HepG2 (cell line): Measurements from ENCODE around the gene DNAJA2. TPM values are rescaled to one million over a fixed set of nuclear protein-coding genes. Genes with fewer than 3 reads are reported as not detected.

ENCODE experiments used
- ATAC-seq: fragments of 200-7000 bp; cut with Tn5 transposase; 3 replicates; pipeline ENCODE4 v1.9.1; 2020; ENCODE audit warnings: mild to moderate bottlenecking, moderate library complexity
- BruUV-seq: library from RNA; stranded (reverse); fragments of 400-500 nt; replicated peaks from 2 replicates; lab custom pipeline; 2021; lab: Mats Ljungman, UMichigan
- CTCF ChIA-PET: fragments of 300-600 bp; formaldehyde crosslinking; extraction: SDS; loops from one replicate; lab custom pipeline; 2021; ENCODE audit warnings: low total read pairs, inconsistent platforms, low intra/inter-chr PET ratio; lab: Yijun Ruan, JAX
- POLR2A ChIA-PET: fragments of 350-600 bp; sonication (Branson Sonifier 250); formaldehyde crosslinking; loops from one replicate; lab custom pipeline; 2020; ENCODE audit warnings: antibody characterized with exemption, inconsistent platforms; lab: Yijun Ruan, JAX
- DNase-seq: peaks from one replicate; pipeline ENCODE4 v3.0.0-alpha.2; 2015; ENCODE audit warnings: low spot score
- FAIRE-seq: peaks from 3 replicates; lab custom pipeline; 2011; peaks lifted over from hg19 to GRCh38; lab: Jason Lieb, UNC
- H2AFZ ChIP-seq: one replicate; pipeline ENCODE4 v1.6.1; 2011; ENCODE audit warnings: low read length, inconsistent platforms
- H3K27ac ChIP-seq: fragments of 300-600 bp; 3 replicates; pipeline ENCODE4 v1.8.0; 2011; ENCODE audit warnings: mixed run types, mild to moderate bottlenecking, mixed read lengths, low read length, inconsistent platforms; ENCODE audit not compliant: insufficient read depth; ENCODE audit errors: extremely low read length
- H3K27me3 ChIP-seq, 2 experiments: fragments of 200-600 bp in 1 of 2; 2 replicates in 1 of 2; 3 replicates in 1 of 2; pipeline versions ENCODE4 v1.6.0 to v1.8.0; 2011; ENCODE audit warnings: low read length in 2 of 2, mild to moderate bottlenecking in 2 of 2, moderate library complexity in 2 of 2, inconsistent platforms in 1 of 2; ENCODE audit not compliant: insufficient read depth in 2 of 2, control insufficient read depth in 1 of 2
- H3K36me3 ChIP-seq, 2 experiments: fragments of 200-600 bp in 1 of 2; replicated peaks in 1 of 2; 2 replicates in 1 of 2; 3 replicates in 1 of 2; pipeline versions ENCODE4 v1.5.1 to v1.8.0; 2011; ENCODE audit warnings: low read length in 2 of 2, inconsistent platforms in 1 of 2; ENCODE audit not compliant: insufficient read depth in 2 of 2, control insufficient read depth in 1 of 2
- H3K4me1 ChIP-seq: 2 replicates; pipeline ENCODE4 v1.5.1; 2012; ENCODE audit warnings: low read length, inconsistent platforms; ENCODE audit not compliant: insufficient read depth
- H3K4me2 ChIP-seq: 2 replicates; pipeline ENCODE4 v1.6.0; 2011; ENCODE audit warnings: low read depth, low read length, inconsistent platforms
- H3K4me3 ChIP-seq, 3 experiments: fragments of 200-600 bp in 1 of 3; sonication (generic), shearing (Covaris generic) in 1 of 3; replicated peaks in 1 of 3; 2 replicates each; pipeline ENCODE4 v1.5.1; 2011 to 2016; ENCODE audit warnings: low read length in 3 of 3, inconsistent platforms in 2 of 3, low read depth in 2 of 3, mild to moderate bottlenecking in 2 of 3, control low read depth in 1 of 3, mixed read lengths in 1 of 3; ENCODE audit not compliant: insufficient read depth in 1 of 3
- H3K79me2 ChIP-seq: one replicate; pipeline ENCODE4 v1.6.1; 2011; ENCODE audit warnings: low read length, inconsistent platforms; ENCODE audit not compliant: insufficient read depth
- H3K9ac ChIP-seq: 2 replicates; pipeline ENCODE4 v1.6.0; 2011; ENCODE audit warnings: mild to moderate bottlenecking, low read depth, low read length, inconsistent platforms; ENCODE audit not compliant: insufficient read depth
- H3K9me3 ChIP-seq: 2 replicates; pipeline ENCODE4 v1.5.1; 2012; ENCODE audit warnings: mild to moderate bottlenecking, low read length
- H4K20me1 ChIP-seq: 2 replicates; pipeline ENCODE4 v1.6.0; 2011; ENCODE audit warnings: inconsistent platforms, mild to moderate bottlenecking, low read length, moderate library complexity; ENCODE audit not compliant: insufficient read depth
- AGO2 ChIP-seq: fragments of 200-400 bp; formaldehyde crosslinking; optimal IDR thresholded peaks from 2 replicates; pipeline ENCODE3; 2017; ENCODE audit warnings: mild to moderate bottlenecking, low read depth, low read length, moderate library complexity
- ETV5 ChIP-seq: IDR thresholded peaks from 2 replicates; pipeline ENCODE4 v1.6.1; 2018; ENCODE audit warnings: missing biosample characterization, missing genetic modification reagents, inconsistent platforms, borderline replicate concordance
- FOXO4 ChIP-seq: sonication (generic); formaldehyde crosslinking; conservative IDR thresholded peaks from 2 replicates; pipeline ENCODE4 v1.8.1; 2023; ENCODE audit warnings: missing genetic modification reagents
- MAFG ChIP-seq: sonication (generic); formaldehyde crosslinking; IDR thresholded peaks from 2 replicates; pipeline ENCODE4 v1.5.1; 2020; ENCODE audit warnings: mild to moderate bottlenecking, missing genetic modification reagents
- MXD1 ChIP-seq: sonication (generic); formaldehyde crosslinking; IDR thresholded peaks from 2 replicates; pipeline ENCODE4 v1.4.0; 2020; ENCODE audit warnings: mild to moderate bottlenecking, missing genetic modification reagents
- RNF219 ChIP-seq: sonication (generic); formaldehyde crosslinking; IDR thresholded peaks from 2 replicates; pipeline ENCODE4 v1.5.0; 2020; ENCODE audit warnings: mild to moderate bottlenecking, missing genetic modification reagents
- ZNF142 ChIP-seq: sonication (generic); formaldehyde crosslinking; IDR thresholded peaks from 2 replicates; pipeline ENCODE4 v1.4.0; 2020; ENCODE audit warnings: missing genetic modification reagents
- ZNF335 ChIP-seq: sonication (generic); formaldehyde crosslinking; IDR thresholded peaks from 2 replicates; pipeline ENCODE4 v1.4.0; 2020; ENCODE audit warnings: missing genetic modification reagents
- ZNF430 ChIP-seq: sonication (generic); formaldehyde crosslinking; IDR thresholded peaks from 2 replicates; pipeline ENCODE4 v1.9.0; 2021; ENCODE audit warnings: mild to moderate bottlenecking, missing genetic modification reagents
- ZNF724P ChIP-seq: sonication (generic); formaldehyde crosslinking; IDR thresholded peaks from 2 replicates; pipeline ENCODE4 v1.8.0; 2022; ENCODE audit warnings: missing genetic modification reagents, borderline replicate concordance
- WGBS: methylation state at CpG from one replicate; pipeline ENCODE4 v1.1.6; 2017; ENCODE audit warnings: low lambda C conversion rate; 5-methylcytosine and 5-hydroxymethylcytosine counted together
- in situ Hi-C: cut with HindIII; loops from 2 replicates; pipeline ENCODE4 v1.10.0; 2017; ENCODE audit warnings: low pct_unique_long_range_greater_than_20kb; ENCODE audit not compliant: extremely low pct_ligation_motif_present
- intact Hi-C: fragments of 100-400 bp; cut with micrococcal nuclease; formaldehyde crosslinking; loops from one replicate; pipeline ENCODE4 v1.10.0; 2022; ENCODE audit not compliant: unreplicated experiment
- polyA plus RNA-seq, 8 experiments: library from polyadenylated mRNA; depleted of rRNA in 3 of 8; stranded (reverse) in 7 of 8; unstranded in 1 of 8; fragments of >200 nt; fragmentation: Illumina TruSeq in 4 of 8; extraction: Trizol in 4 of 8; gene quantifications; 2 replicates each; pipeline versions ENCODE4 v1.2.1 to v1.2.3, GENCODE V29; 2011 to 2016; ENCODE audit warnings: low read depth in 4 of 8, missing spikeins in 1 of 8, mixed read lengths in 1 of 8; ENCODE audit not compliant: insufficient read depth in 1 of 8
- total RNA-seq, 5 experiments: library from RNA; depleted of rRNA; stranded (reverse); fragments of >200 nt; fragmentation: Illumina TruSeq; extraction: Trizol; gene quantifications; 2 replicates each; pipeline ENCODE4 v1.2.3, GENCODE V29; 2016; ENCODE audit warnings: low read depth in 1 of 5

Gene DNAJA2
- total and polyA plus RNA-seq, 2 of the 13 experiments (the other 11 are each of a cell fraction or from before 2014, with no cell fraction given), result 25.4 to 176 TPM

- TF ChIP-seq RNF219 (CRISPR knock-in tag), result 0 out of 2 replicates have a peak, but pooled peaks have one; percentile 15
- TF ChIP-seq FOXO4, result no peak
Observed at GRCh38 chr16:46930861-46931260, 42.6 kb downstream of the DNAJA2 start (continued).

GRCh38 chr16:46929378-46930332 lies 43.8 kb downstream of the DNAJA2 start:
- H3K27ac ChIP-seq, result no peak overlapping the region
- POLR2A ChIA-PET, result interaction anchor here (1.2 kb wide), 1 partner anchor 76 kb away, joined by 4 read pairs; no protein-coding TSS in a partner anchor
- in situ Hi-C loops, result no loop called here
- H3K27me3 ChIP-seq, result no peaks in the 10 kb centered on the region
- ATAC-seq, result peak; percentile 65
- intact Hi-C loops, result loop anchor here (1.0 kb wide), 2 partner anchors 10 to 75 kb away; no protein-coding TSS in a partner anchor
- no peaks in the 10 kb centered on the region for H3K79me2 ChIP-seq
- peaks cover 10% of the 10 kb centered on the region for H3K4me1 ChIP-seq
- H3K4me3 ChIP-seq, result no peak overlapping the region
- peak; percentile 60 for DNase-seq
- H3K9me3 ChIP-seq, result no peaks in the 10 kb centered on the region
- no peak overlapping the region for H2AFZ ChIP-seq
- whole genome bisulfite sequencing, result 86% methylated on average over 33 of the region's 43 CpGs
- H3K4me2 ChIP-seq, result no peak overlapping the region
- peaks cover 17% of the 10 kb centered on the region; the same call in 1 of the 2 replicates for H4K20me1 ChIP-seq
- no TSS peak for BruUV-seq
- CTCF ChIA-PET, result interaction anchor here (1.1 to 1.9 kb wide), 4 partner anchors 21 to 76 kb away, joined by 3 to 23 read pairs (median 7); no protein-coding TSS in a partner anchor
- peaks cover 39 to 55% of the 10 kb centered on the region in 2 experiments; a peak in 4 of 5 replicates for H3K36me3 ChIP-seq
- FAIRE-seq, result peak; percentile 86
- no peak overlapping the region for H3K9ac ChIP-seq
- TF ChIP-seq AGO2, result peak; percentile 98
- TF ChIP-seq ZNF724P, result no peak
- no peak for TF ChIP-seq ZNF335 (CRISPR knock-in tag)
- TF ChIP-seq ETV5 (CRISPR knock-in tag), result peak; percentile 34; the same call in 1 of the 2 replicates
- 0 out of 2 replicates have a peak, but pooled peaks have one; percentile 15 for TF ChIP-seq ZNF430 (CRISPR knock-in tag)
- no peak for TF ChIP-seq MXD1 (CRISPR knock-in tag)
- no peak for TF ChIP-seq MAFG (CRISPR knock-in tag)
- TF ChIP-seq ZNF142, result no peak
